CD14-positive monocyte (primary cell): ENCODE results near the gene SLC10A7. TPM values are rescaled to one million over a fixed set of nuclear protein-coding genes. Genes with fewer than 3 reads are reported as not detected.
A peak's percentile ranks its signal among the peaks of the same experiment; 100 is the strongest.

Experiments used
- DNase-seq, 3 donors: peaks; one replicate each; pipeline ENCODE4 v3.0.0-alpha.2; 2011 to 2022
- H2AFZ ChIP-seq: 2 replicates; pipeline ENCODE4 v1.6.0; 2012; ENCODE audit warnings: mild to moderate bottlenecking, low read depth, low read length, inconsistent platforms; ENCODE audit not compliant: insufficient read depth, poor library complexity, severe bottlenecking
- H3K27ac ChIP-seq, 2 donors: 1 replicate in 1 of 2; 2 replicates in 1 of 2; pipeline ENCODE4 v1.5.1; 2012 to 2013; ENCODE audit warnings: low read length in 2 of 2, control low read depth in 1 of 2, inconsistent platforms in 1 of 2, low read depth in 1 of 2, mild to moderate bottlenecking in 1 of 2
- H3K27me3 ChIP-seq, 2 donors: one replicate each; pipeline versions ENCODE4 v1.6.0 to v1.6.1; 2011 to 2013; ENCODE audit warnings: low read length in 2 of 2; ENCODE audit not compliant: control insufficient read depth in 2 of 2, insufficient read depth in 2 of 2
- H3K36me3 ChIP-seq, 2 donors: replicated peaks in 1 of 2; 1 replicate in 1 of 2; 2 replicates in 1 of 2; pipeline versions ENCODE4 v1.5.1 to v1.6.1; 2012 to 2013; ENCODE audit warnings: low read length in 2 of 2, control low read depth in 1 of 2, inconsistent platforms in 1 of 2, mild to moderate bottlenecking in 1 of 2; ENCODE audit not compliant: insufficient read depth in 2 of 2, control insufficient read depth in 1 of 2
- H3K4me1 ChIP-seq, 2 donors: 1 replicate in 1 of 2; 2 replicates in 1 of 2; pipeline versions ENCODE4 v1.5.1 to v1.6.1; 2012 to 2013; ENCODE audit warnings: low read length in 2 of 2, control low read depth in 1 of 2, inconsistent platforms in 1 of 2, mild to moderate bottlenecking in 1 of 2, moderate library complexity in 1 of 2; ENCODE audit not compliant: insufficient read depth in 2 of 2, control insufficient read depth in 1 of 2
- H3K4me2 ChIP-seq: replicated peaks from 2 replicates; pipeline ENCODE3; 2012; ENCODE audit warnings: low read length, moderate library complexity, mild to moderate bottlenecking; ENCODE audit not compliant: poor library complexity, severe bottlenecking; ENCODE audit errors: extremely low read depth
- H3K4me3 ChIP-seq, 3 experiments: fragments of 200-600 bp in 1 of 3; sonication (generic) in 1 of 3; replicated peaks in 1 of 3; 1 replicate in 2 of 3; 2 replicates in 1 of 3; pipeline ENCODE4 v1.5.1; 2011 to 2013; ENCODE audit warnings: low read length in 3 of 3, mild to moderate bottlenecking in 3 of 3, control low read depth in 2 of 3, low read depth in 2 of 3, inconsistent platforms in 1 of 3, moderate library complexity in 1 of 3
- H3K79me2 ChIP-seq: 2 replicates; pipeline ENCODE4 v1.6.0; 2012; ENCODE audit warnings: mild to moderate bottlenecking, control low read depth, inconsistent platforms, low read length, moderate library complexity; ENCODE audit not compliant: insufficient read depth
- H3K9ac ChIP-seq: 2 replicates; pipeline ENCODE4 v1.6.0; 2017; ENCODE audit warnings: low read length, mild to moderate bottlenecking; ENCODE audit not compliant: insufficient read depth, poor library complexity, severe bottlenecking
- H3K9me3 ChIP-seq, 2 donors: replicated peaks in 1 of 2; 1 replicate in 1 of 2; 2 replicates in 1 of 2; pipeline versions ENCODE4 v1.5.1 to v1.6.1; 2012 to 2013; ENCODE audit warnings: low read length in 2 of 2, control low read depth in 1 of 2; ENCODE audit not compliant: control insufficient read depth in 1 of 2, insufficient read depth in 1 of 2
- H4K20me1 ChIP-seq: 2 replicates; pipeline ENCODE4 v1.6.0; 2012; ENCODE audit warnings: mild to moderate bottlenecking, low read length, control low read depth, moderate library complexity; ENCODE audit not compliant: insufficient read depth
- H3K27ac Mint-ChIP-seq, 7 donors: one replicate each; pipeline ENCODE4 v1.8.0; 2020; ENCODE audit warnings: mild to moderate bottlenecking in 7 of 7, mixed read lengths in 7 of 7, moderate library complexity in 6 of 7, inconsistent platforms in 2 of 7
- H3K27me3 Mint-ChIP-seq, 3 donors: one replicate each; pipeline ENCODE4 v1.8.0; 2021 to 2022; ENCODE audit warnings: low read depth in 3 of 3, mild to moderate bottlenecking in 3 of 3, mixed read lengths in 3 of 3, moderate library complexity in 3 of 3, inconsistent platforms in 1 of 3
- H3K36me3 Mint-ChIP-seq, 2 donors: one replicate each; pipeline ENCODE4 v1.8.0; 2020; ENCODE audit warnings: mixed read lengths in 2 of 2, inconsistent platforms in 1 of 2, mild to moderate bottlenecking in 1 of 2
- H3K4me1 Mint-ChIP-seq: one replicate; pipeline ENCODE4 v1.8.0; 2020; ENCODE audit warnings: mild to moderate bottlenecking, mixed read lengths
- H3K4me3 Mint-ChIP-seq, 2 donors: one replicate each; pipeline ENCODE4 v1.8.0; 2020; ENCODE audit warnings: mild to moderate bottlenecking in 2 of 2, mixed read lengths in 2 of 2, moderate library complexity in 1 of 2
- H3K9me3 Mint-ChIP-seq, 7 donors: one replicate each; pipeline ENCODE4 v1.8.0; 2020 to 2022; ENCODE audit warnings: mixed read lengths in 7 of 7, mild to moderate bottlenecking in 6 of 7, moderate library complexity in 6 of 7, inconsistent platforms in 2 of 7
- WGBS: methylation state at CpG from one replicate; pipeline ENCODE4 v1.1.5; 2013; ENCODE audit warnings: missing lambda C conversion rate; ENCODE audit not compliant: insufficient coverage; 5-methylcytosine and 5-hydroxymethylcytosine counted together
- intact Hi-C, 2 donors: fragments of 100-400 bp; cut with micrococcal nuclease; formaldehyde crosslinking; loops; one replicate each; pipeline versions ENCODE4 v1.15.0 to v1.15.1; 2023
- polyA plus RNA-seq, 3 donors: library from polyadenylated mRNA; depleted of rRNA in 1 of 3; unstranded in 2 of 3; stranded (reverse) in 1 of 3; fragments of 300-500 nt in 2 of 3; fragments of >200 nt in 1 of 3; fragmentation: Illumina TruSeq in 2 of 3; gene quantifications; 1 replicate in 2 of 3; 2 replicates in 1 of 3; pipeline ENCODE4 v1.2.3, GENCODE V29; 2012 to 2021
- TF ChIP-seq, protein P1 (sequence below): fragments of 200-600 bp; IDR thresholded peaks from one replicate; pipeline ENCODE4 v1.8.0; 2022; ENCODE audit warnings: antibody characterized with exemption, mild to moderate bottlenecking

Gene SLC10A7
- polyA plus RNA-seq, 3 donors: 6.6 to 8.3 (median 6.8) TPM

DNA sequence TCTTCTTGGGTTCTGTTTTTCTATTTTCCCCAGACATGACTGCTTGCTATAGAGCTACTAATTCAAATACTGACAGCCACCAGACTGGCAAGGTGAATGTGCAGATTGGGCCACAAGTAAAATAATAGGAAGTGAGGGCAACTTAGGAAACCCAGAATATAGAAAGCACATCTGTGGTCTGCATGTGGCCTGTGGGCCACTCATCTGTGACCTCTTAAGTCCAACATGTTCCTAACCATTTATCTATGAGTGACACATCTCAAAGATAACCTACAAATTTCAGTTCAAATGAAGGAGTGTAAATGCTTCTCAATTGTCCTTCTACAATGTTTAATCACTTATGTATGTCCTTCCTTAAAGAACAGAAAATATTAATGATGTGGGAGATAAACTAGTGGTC, 178.5 kb downstream of the SLC10A7 start:
- no peak overlapping the region for H2AFZ ChIP-seq
- H3K27me3 ChIP-seq: no peaks in the 10 kb centered on the region
- TF ChIP-seq, protein P1, sequence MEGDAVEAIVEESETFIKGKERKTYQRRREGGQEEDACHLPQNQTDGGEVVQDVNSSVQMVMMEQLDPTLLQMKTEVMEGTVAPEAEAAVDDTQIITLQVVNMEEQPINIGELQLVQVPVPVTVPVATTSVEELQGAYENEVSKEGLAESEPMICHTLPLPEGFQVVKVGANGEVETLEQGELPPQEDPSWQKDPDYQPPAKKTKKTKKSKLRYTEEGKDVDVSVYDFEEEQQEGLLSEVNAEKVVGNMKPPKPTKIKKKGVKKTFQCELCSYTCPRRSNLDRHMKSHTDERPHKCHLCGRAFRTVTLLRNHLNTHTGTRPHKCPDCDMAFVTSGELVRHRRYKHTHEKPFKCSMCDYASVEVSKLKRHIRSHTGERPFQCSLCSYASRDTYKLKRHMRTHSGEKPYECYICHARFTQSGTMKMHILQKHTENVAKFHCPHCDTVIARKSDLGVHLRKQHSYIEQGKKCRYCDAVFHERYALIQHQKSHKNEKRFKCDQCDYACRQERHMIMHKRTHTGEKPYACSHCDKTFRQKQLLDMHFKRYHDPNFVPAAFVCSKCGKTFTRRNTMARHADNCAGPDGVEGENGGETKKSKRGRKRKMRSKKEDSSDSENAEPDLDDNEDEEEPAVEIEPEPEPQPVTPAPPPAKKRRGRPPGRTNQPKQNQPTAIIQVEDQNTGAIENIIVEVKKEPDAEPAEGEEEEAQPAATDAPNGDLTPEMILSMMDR: no peak
- no peak overlapping the region for H3K4me3 ChIP-seq
- intact Hi-C loops: loop anchor here in 1 of 2 donors (10.0 kb wide), 1 partner anchor 762 kb away; no protein-coding TSS in a partner anchor
- no peak overlapping the region for H3K4me3 Mint-ChIP-seq
- no peaks in the 10 kb centered on the region for H3K36me3 ChIP-seq
- DNase-seq: no peak
- no peaks in the 10 kb centered on the region for H3K36me3 Mint-ChIP-seq
- H4K20me1 ChIP-seq: no peaks in the 10 kb centered on the region
- H3K27me3 Mint-ChIP-seq: no peaks in the 10 kb centered on the region
- H3K27ac ChIP-seq: no peak overlapping the region
- no peaks in the 10 kb centered on the region for H3K4me1 Mint-ChIP-seq
- H3K4me2 ChIP-seq: no peak overlapping the region
- no peaks in the 10 kb centered on the region for H3K79me2 ChIP-seq
- H3K27ac Mint-ChIP-seq: no peak overlapping the region
- no peak overlapping the region for H3K9ac ChIP-seq
- H3K9me3 ChIP-seq: no peaks in the 10 kb centered on the region
- H3K9me3 Mint-ChIP-seq: no peaks in the 10 kb centered on the region
- H3K4me1 ChIP-seq: no peaks in the 10 kb centered on the region

- no peak overlapping the region for H3K27ac Mint-ChIP-seq
These were observed 179.0 kb downstream of the SLC10A7 start for GRCh38 chr4:146342600-146343192.

More at GRCh38 chr4:146342600-146343192, 179.0 kb downstream of the SLC10A7 start:
- Histone ChIP-seq H3K36me3 (no peaks in the 10 kb centered on the region), H2AFZ (no peak overlapping the region), H3K27me3 (no peaks in the 10 kb centered on the region), H3K9me3 (no peaks in the 10 kb centered on the region), H3K4me1 (no peaks in the 10 kb centered on the region), H3K4me3 (no peak overlapping the region), H3K4me2 (no peak overlapping the region), H3K27ac (no peak overlapping the region), H3K79me2 (no peaks in the 10 kb centered on the region), H3K9ac (no peak overlapping the region), H4K20me1 (no peaks in the 10 kb centered on the region)
- Mint-ChIP-seq H3K27me3 (no peaks in the 10 kb centered on the region), H3K4me1 (no peaks in the 10 kb centered on the region), H3K36me3 (no peaks in the 10 kb centered on the region), H3K4me3 (no peak overlapping the region), H3K9me3 (no peaks in the 10 kb centered on the region)
- WGBS: no CpG with 5 or more reads among the region's 1 CpG
- TF ChIP-seq, protein P1: peak; percentile 72
- intact Hi-C loops: loop anchor here in 1 of 2 donors (10.0 kb wide), 1 partner anchor 762 kb away; no protein-coding TSS in a partner anchor
- peak in 2 of 3 donors; percentile 7 to 17 for DNase-seq
